Brain microvascular endothelial cell (primary cell): Measurements from ENCODE around the gene TIMP1.

Experiments used
- DNase-seq: peaks from one replicate; pipeline ENCODE4 v3.0.0-alpha.2; 2020
- H3K27ac ChIP-seq: fragments of 250-450 bp; sonication (Bioruptor Pico); 2 replicates; pipeline ENCODE4 v1.5.1; 2020; ENCODE audit warnings: mild to moderate bottlenecking, moderate library complexity
- H3K27me3 ChIP-seq: fragments of 250-450 bp; sonication (Bioruptor Pico); replicated peaks from 2 replicates; pipeline ENCODE4 v1.5.1; 2020; ENCODE audit warnings: mild to moderate bottlenecking
- H3K36me3 ChIP-seq: fragments of 250-450 bp; sonication (Bioruptor Pico); replicated peaks from 2 replicates; pipeline ENCODE4 v1.5.1; 2020; ENCODE audit warnings: mild to moderate bottlenecking
- H3K4me3 ChIP-seq: 2 replicates; pipeline ENCODE4 v1.5.1; 2011; ENCODE audit warnings: low read depth, mild to moderate bottlenecking, control low read depth, low read length, moderate library complexity
- in situ Hi-C: cut with HindIII; loops from 2 replicates; pipeline ENCODE4 v1.10.0; 2017; ENCODE audit warnings: low sequenced_read_pairs, low pct_ligation_motif_present
- TF ChIP-seq, protein P1 (sequence below): IDR thresholded peaks from 2 replicates; pipeline ENCODE4 v1.5.1; 2011; ENCODE audit warnings: low read depth, mild to moderate bottlenecking, moderate library complexity, low read length, control low read depth, inconsistent platforms; ENCODE audit errors: missing control alignments

TIMP1 gene

DNA sequence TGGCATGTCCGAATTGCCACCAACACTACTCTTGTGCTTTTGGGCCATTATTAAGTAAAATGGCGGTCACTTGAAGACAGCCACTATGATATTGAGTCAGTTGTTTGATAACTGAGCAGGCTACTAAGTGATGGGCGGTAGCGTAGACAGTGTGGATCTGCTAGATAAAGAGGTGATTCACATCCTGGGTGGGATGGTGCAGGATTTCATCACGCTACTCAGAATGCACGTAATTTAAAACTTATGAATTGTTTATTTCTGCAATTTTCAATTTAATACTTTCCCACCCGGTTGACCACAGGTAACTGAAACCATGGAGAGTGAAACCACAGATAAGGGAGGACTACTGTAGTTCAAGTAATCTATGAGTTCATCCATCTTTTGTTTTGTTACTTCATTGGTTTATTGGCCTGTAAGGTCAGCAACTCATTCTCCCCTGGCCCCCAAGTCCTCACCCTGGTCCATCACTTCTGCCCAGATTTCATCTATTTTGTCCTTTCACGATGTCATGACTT is 18.4 kb upstream of the TIMP1 start:
- Histone ChIP-seq H3K36me3 (peaks cover 18% of the 10 kb centered on the region), H3K27ac (peak overlapping the region; percentile 31), H3K4me3 (no peak overlapping the region), H3K27me3 (no peaks in the 10 kb centered on the region)
- DNase-seq: peak; percentile 78
- in situ Hi-C loops: no loop called here
- TF ChIP-seq, protein P1, sequence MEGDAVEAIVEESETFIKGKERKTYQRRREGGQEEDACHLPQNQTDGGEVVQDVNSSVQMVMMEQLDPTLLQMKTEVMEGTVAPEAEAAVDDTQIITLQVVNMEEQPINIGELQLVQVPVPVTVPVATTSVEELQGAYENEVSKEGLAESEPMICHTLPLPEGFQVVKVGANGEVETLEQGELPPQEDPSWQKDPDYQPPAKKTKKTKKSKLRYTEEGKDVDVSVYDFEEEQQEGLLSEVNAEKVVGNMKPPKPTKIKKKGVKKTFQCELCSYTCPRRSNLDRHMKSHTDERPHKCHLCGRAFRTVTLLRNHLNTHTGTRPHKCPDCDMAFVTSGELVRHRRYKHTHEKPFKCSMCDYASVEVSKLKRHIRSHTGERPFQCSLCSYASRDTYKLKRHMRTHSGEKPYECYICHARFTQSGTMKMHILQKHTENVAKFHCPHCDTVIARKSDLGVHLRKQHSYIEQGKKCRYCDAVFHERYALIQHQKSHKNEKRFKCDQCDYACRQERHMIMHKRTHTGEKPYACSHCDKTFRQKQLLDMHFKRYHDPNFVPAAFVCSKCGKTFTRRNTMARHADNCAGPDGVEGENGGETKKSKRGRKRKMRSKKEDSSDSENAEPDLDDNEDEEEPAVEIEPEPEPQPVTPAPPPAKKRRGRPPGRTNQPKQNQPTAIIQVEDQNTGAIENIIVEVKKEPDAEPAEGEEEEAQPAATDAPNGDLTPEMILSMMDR: no peak

DNA sequence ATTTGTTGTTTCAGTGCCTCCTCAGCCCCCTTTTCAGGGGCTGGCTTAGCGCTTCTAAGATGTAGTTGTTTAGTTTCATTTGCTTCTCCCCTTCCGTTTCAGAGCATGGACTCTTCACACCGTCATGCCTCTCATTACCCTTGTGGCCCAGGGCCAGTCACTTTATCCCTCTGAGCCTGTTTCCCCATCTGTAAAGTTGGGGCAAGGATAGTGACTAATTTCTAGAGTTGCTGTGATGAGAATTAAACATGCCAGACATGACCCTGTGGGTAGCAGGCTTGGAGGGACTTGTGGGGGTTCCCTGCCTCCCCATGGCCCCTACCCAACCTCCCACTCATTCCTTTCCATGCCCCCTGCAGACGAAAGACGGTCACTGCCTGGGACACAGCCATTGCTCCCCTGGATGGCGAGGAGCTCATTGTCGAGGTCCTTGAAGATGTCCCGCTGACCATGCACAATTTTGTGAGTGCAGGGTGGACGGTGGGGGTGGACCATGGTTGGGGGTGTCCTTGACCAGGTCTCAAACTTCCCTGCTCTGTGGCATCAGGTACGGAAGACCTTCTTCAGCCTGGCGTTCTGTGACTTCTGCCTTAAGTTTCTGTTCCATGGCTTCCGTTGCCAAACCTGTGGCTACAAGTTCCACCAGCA is 17.7 kb upstream of the TIMP1 start:
- H3K36me3 ChIP-seq: peaks cover 18% of the 10 kb centered on the region
- TF ChIP-seq, protein P1: peak; percentile 9
- H3K27ac ChIP-seq: peak overlapping the region; percentile 19
- in situ Hi-C loops: no loop called here
- no peaks in the 10 kb centered on the region for H3K27me3 ChIP-seq
- no peak overlapping the region for H3K4me3 ChIP-seq
- DNase-seq: no peak

DNA sequence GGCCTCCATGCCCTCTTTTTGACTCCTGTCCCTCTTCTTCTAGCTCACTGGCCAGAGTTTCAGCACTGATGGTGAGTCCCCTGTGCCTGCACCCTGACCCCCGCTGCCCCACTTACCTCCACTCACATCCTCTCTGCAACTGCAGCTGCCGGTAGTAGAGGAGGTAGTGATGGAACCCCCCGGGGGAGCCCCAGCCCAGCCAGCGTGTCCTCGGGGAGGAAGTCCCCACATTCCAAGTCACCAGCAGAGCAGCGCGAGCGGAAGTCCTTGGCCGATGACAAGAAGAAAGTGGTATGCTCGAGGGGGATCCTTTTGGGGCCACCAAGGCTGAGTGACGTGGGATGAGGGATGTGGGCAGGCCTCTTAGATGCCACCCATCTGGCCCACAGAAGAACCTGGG is 15.4 kb upstream of the TIMP1 start:
- in situ Hi-C loops: no loop called here
- Histone ChIP-seq H3K27ac (no peak overlapping the region), H3K36me3 (peaks cover 23% of the 10 kb centered on the region), H3K4me3 (no peak overlapping the region), H3K27me3 (no peaks in the 10 kb centered on the region)
- no peak for DNase-seq
- TF ChIP-seq, protein P1: no peak

DNA sequence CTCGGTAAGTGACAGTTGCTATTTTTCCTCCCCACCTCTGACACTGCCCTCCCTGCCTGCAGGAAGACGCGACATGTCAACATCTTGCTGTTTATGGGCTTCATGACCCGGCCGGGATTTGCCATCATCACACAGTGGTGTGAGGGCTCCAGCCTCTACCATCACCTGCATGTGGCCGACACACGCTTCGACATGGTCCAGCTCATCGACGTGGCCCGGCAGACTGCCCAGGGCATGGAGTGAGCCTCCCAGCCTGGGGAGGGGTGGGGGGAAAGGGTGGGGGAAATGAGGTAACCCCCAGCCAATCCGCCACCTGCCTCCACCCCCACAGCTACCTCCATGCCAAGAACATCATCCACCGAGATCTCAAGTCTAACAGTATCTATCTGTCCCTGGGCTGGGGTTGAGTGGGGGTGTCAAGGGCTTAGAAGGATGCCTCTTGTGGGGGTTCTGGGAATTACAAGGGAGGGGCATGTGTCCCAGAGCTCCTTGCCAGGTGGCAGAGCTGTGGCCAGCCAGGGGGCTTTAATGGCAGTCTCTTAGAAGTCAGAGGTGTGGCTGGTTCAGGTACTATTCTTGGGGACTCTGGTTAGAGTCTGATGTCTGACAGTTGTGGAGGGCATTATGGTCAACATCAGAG is 13.5 kb upstream of the TIMP1 start:
- Histone ChIP-seq H3K4me3 (no peak overlapping the region), H3K27ac (no peak overlapping the region), H3K36me3 (peaks cover 15% of the 10 kb centered on the region), H3K27me3 (no peaks in the 10 kb centered on the region)
- no peak for DNase-seq
- in situ Hi-C loops: no loop called here
- TF ChIP-seq, protein P1: peak; percentile 57

DNA sequence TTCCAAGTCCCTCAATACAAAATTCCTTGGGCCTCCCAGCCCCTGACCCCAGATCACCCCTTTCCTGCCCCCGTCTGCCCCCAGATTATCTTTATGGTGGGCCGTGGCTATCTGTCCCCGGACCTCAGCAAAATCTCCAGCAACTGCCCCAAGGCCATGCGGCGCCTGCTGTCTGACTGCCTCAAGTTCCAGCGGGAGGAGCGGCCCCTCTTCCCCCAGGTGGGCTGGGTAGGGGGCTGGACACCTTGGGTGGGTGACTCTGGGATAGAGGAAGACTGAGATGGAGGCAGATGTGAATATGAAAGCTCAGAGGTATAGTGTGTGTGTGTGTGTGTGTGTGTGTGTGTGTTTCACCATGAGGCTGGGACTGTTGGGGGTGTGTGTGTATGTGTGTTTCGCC is 11.4 kb upstream of the TIMP1 start:
- no peak for DNase-seq
- no peaks in the 10 kb centered on the region for H3K27me3 ChIP-seq
- no peak overlapping the region for H3K27ac ChIP-seq
- H3K36me3 ChIP-seq: peaks cover 12% of the 10 kb centered on the region
- TF ChIP-seq, protein P1: no peak
- no peak overlapping the region for H3K4me3 ChIP-seq
- in situ Hi-C loops: no loop called here
